ENCODE results near the gene GRIK1.

GRCh38 chr21:29697555-29698193, 242.1 kb downstream of the GRIK1 start:
- TF ChIP-seq CTCF (IDR thresholded peaks at IDR 0.05) (no peak), POLR2A (IDR thresholded peaks at IDR 0.05) (no peak)

Measured in Peyer's patch (tissue), 4 donors.